ENCODE measurements around the gene PABPN1L.

- TF ChIP-seq CTCF (IDR thresholded peaks at IDR 0.05; ENCODE audit: insufficient read depth, low read depth, low read length) = no peak
- TF ChIP-seq EZH2 (IDR thresholded peaks at IDR 0.05; ENCODE audit: insufficient read depth, low read length) = no peak
Observed at GRCh38 chr16:88853325-88853941, 13.0 kb downstream of the PABPN1L start.

All from astrocyte (in vitro differentiated cells and primary cell).